Endothelial cell of umbilical vein (primary cell): ENCODE results near the gene PANX1. TPM values are rescaled to one million over a fixed set of nuclear protein-coding genes. Genes with fewer than 3 reads are reported as not detected.

Experiments used
- BruUV-seq: library from RNA; stranded (reverse); fragments of 400-500 nt; replicated peaks from 2 replicates; lab custom pipeline; 2021; lab: Mats Ljungman, UMichigan
- CTCF ChIA-PET: fragments of 300-600, 350-600 bp; sonication (Branson Sonifier 250); formaldehyde crosslinking; loops from one replicate; lab custom pipeline; 2021; ENCODE audit warnings: antibody characterized with exemption, inconsistent platforms; lab: Charles Lee
- POLR2A ChIA-PET: fragments of 300-600, 350-600 bp; sonication (Branson Sonifier 250); formaldehyde crosslinking; loops from one replicate; lab custom pipeline; 2021; ENCODE audit warnings: antibody characterized with exemption, inconsistent platforms; lab: Charles Lee
- DNase-seq: peaks from one replicate; pipeline ENCODE4 v3.0.0-alpha.2; 2011; ENCODE audit warnings: low read depth, low spot score
- FAIRE-seq: peaks from 2 replicates; lab custom pipeline; 2011; peaks lifted over from hg19 to GRCh38; lab: Jason Lieb, UNC
- H2AFZ ChIP-seq: 2 replicates; pipeline ENCODE4 v1.6.0; 2012; ENCODE audit warnings: low read depth, low read length, control low read depth, inconsistent platforms
- H3K27ac ChIP-seq: 2 replicates; pipeline ENCODE4 v1.5.1; 2011; ENCODE audit warnings: low read depth, mild to moderate bottlenecking, control low read depth, low read length, moderate library complexity; ENCODE audit not compliant: insufficient read depth
- H3K27me3 ChIP-seq, 2 experiments: 2 replicates each; pipeline versions ENCODE4 v1.6.0 to v1.6.1; 2011; ENCODE audit warnings: low read length in 2 of 2, mixed read lengths in 1 of 2; ENCODE audit not compliant: control insufficient read depth in 2 of 2, insufficient read depth in 2 of 2
- H3K36me3 ChIP-seq, 2 experiments: 2 replicates in 1 of 2; 3 replicates in 1 of 2; pipeline ENCODE4 v1.5.1; 2011; ENCODE audit warnings: low read length in 2 of 2, mild to moderate bottlenecking in 1 of 2, moderate library complexity in 1 of 2; ENCODE audit not compliant: control insufficient read depth in 2 of 2, insufficient read depth in 2 of 2; ENCODE audit errors: extremely low read depth in 1 of 2
- H3K4me1 ChIP-seq: 3 replicates; pipeline ENCODE4 v1.5.1; 2011; ENCODE audit warnings: mild to moderate bottlenecking, low read length; ENCODE audit not compliant: control insufficient read depth, insufficient read depth; ENCODE audit errors: extremely low read depth
- H3K4me2 ChIP-seq: 2 replicates; pipeline ENCODE4 v1.6.1; 2011; ENCODE audit warnings: low read length, control low read depth, mixed read lengths; ENCODE audit not compliant: insufficient read depth
- H3K4me3 ChIP-seq, 3 experiments: fragments of 200-600 bp in 1 of 3; sonication (generic), shearing (Covaris generic) in 1 of 3; replicated peaks in 1 of 3; 2 replicates each; pipeline ENCODE4 v1.5.1; 2011 to 2016; ENCODE audit warnings: control low read depth in 3 of 3, low read length in 3 of 3, mild to moderate bottlenecking in 2 of 3, inconsistent platforms in 1 of 3, low read depth in 1 of 3, moderate library complexity in 1 of 3; ENCODE audit not compliant: insufficient read depth in 1 of 3
- H3K79me2 ChIP-seq: 2 replicates; pipeline ENCODE4 v1.6.0; 2012; ENCODE audit warnings: low read length, inconsistent platforms; ENCODE audit not compliant: control insufficient read depth, insufficient read depth
- H3K9ac ChIP-seq: replicated peaks from 2 replicates; pipeline ENCODE3; 2011; ENCODE audit warnings: low read length, control low read depth; ENCODE audit not compliant: insufficient read depth; ENCODE audit errors: extremely low read depth
- H3K9me1 ChIP-seq: replicated peaks from 3 replicates; pipeline ENCODE4 v1.6.0; 2011; ENCODE audit warnings: mild to moderate bottlenecking, low read length; ENCODE audit not compliant: control insufficient read depth, insufficient read depth; ENCODE audit errors: extremely low read depth
- H3K9me3 ChIP-seq: replicated peaks from 2 replicates; pipeline ENCODE4 v1.5.1; 2012; ENCODE audit warnings: low read length, inconsistent platforms; ENCODE audit not compliant: control insufficient read depth, insufficient read depth
- H4K20me1 ChIP-seq: replicated peaks from 2 replicates; pipeline ENCODE3; 2011; ENCODE audit warnings: mild to moderate bottlenecking, low read length; ENCODE audit not compliant: control insufficient read depth, insufficient read depth; ENCODE audit errors: extremely low read depth
- EZH2 ChIP-seq: IDR thresholded peaks from 2 replicates; pipeline ENCODE4 v1.6.1; 2012; ENCODE audit warnings: borderline replicate concordance, low read depth, mild to moderate bottlenecking, moderate library complexity, low read length, inconsistent platforms; ENCODE audit not compliant: severe bottlenecking
- FOS ChIP-seq: IDR thresholded peaks from 2 replicates; pipeline ENCODE4 v1.6.1; 2011; ENCODE audit warnings: mild to moderate bottlenecking, low read length, moderate library complexity, borderline replicate concordance; ENCODE audit not compliant: insufficient read depth
- GATA2 ChIP-seq: IDR thresholded peaks from 2 replicates; pipeline ENCODE4 v1.7.0; 2011; ENCODE audit warnings: low read depth, mild to moderate bottlenecking, moderate library complexity, mixed read lengths, low read length; ENCODE audit not compliant: insufficient read length, insufficient read depth
- JUN ChIP-seq: IDR thresholded peaks from 2 replicates; pipeline ENCODE4 v1.6.1; 2011; ENCODE audit warnings: borderline replicate concordance, low read depth; ENCODE audit not compliant: insufficient read length, insufficient read depth
- MYC ChIP-seq: IDR thresholded peaks from one replicate; pipeline ENCODE4 v1.6.1; 2011; ENCODE audit warnings: mild to moderate bottlenecking, low read depth, low read length
- POLR2A ChIP-seq: IDR thresholded peaks from 2 replicates; pipeline ENCODE4 v1.6.1; 2012; ENCODE audit warnings: low read depth, mild to moderate bottlenecking, control low read depth, low read length
- POLR2AphosphoS5 ChIP-seq: IDR thresholded peaks from 2 replicates; pipeline ENCODE4 v1.6.1; 2012; ENCODE audit warnings: low read depth, mild to moderate bottlenecking, control low read depth, low read length, moderate library complexity; ENCODE audit not compliant: insufficient read depth
- dilution Hi-C: fragments of 300-500 bp; cut with MboI; formaldehyde crosslinking; loops from one replicate; pipeline ENCODE4 v1.15.0; 2019; ENCODE audit warnings: low sequenced_read_pairs; ENCODE audit not compliant: extremely low pct_ligation_motif_present
- intact Hi-C: fragments of 100-400 bp; cut with micrococcal nuclease; formaldehyde crosslinking; loops from one replicate; pipeline ENCODE4 v1.10.0; 2022
- polyA plus RNA-seq, 4 experiments: library from polyadenylated mRNA; depleted of rRNA in 3 of 4; stranded (reverse) in 3 of 4; unstranded in 1 of 4; fragments of >200 nt; gene quantifications; 2 replicates each; pipeline versions ENCODE4 v1.2.1 to v1.2.3, GENCODE V29; 2011 to 2012; ENCODE audit warnings: missing spikeins in 1 of 4
- total RNA-seq: library from RNA; stranded (reverse); gene quantifications from 2 replicates; pipeline ENCODE4 v1.2.3, GENCODE V29; 2021
- TF ChIP-seq, protein P1 (sequence below), 2 donors: IDR thresholded peaks; 1 replicate in 1 of 2; 2 replicates in 1 of 2; pipeline ENCODE4 v1.5.1; 2011; ENCODE audit warnings: low read length in 2 of 2, mild to moderate bottlenecking in 2 of 2, moderate library complexity in 2 of 2, control low read depth in 1 of 2, inconsistent platforms in 1 of 2, low read depth in 1 of 2; ENCODE audit not compliant: insufficient read depth in 1 of 2; ENCODE audit errors: extremely low read depth in 1 of 2
- TF ChIP-seq, protein P2 (sequence below): IDR thresholded peaks from 2 replicates; pipeline ENCODE4 v1.6.1; 2011; ENCODE audit not compliant: insufficient read depth, insufficient read length

Gene PANX1
- total and polyA plus RNA-seq, 2 donors (not counting 3 experiments of a cell fraction or from before 2014, with no cell fraction given): 9.5 to 20.9 TPM

DNA sequence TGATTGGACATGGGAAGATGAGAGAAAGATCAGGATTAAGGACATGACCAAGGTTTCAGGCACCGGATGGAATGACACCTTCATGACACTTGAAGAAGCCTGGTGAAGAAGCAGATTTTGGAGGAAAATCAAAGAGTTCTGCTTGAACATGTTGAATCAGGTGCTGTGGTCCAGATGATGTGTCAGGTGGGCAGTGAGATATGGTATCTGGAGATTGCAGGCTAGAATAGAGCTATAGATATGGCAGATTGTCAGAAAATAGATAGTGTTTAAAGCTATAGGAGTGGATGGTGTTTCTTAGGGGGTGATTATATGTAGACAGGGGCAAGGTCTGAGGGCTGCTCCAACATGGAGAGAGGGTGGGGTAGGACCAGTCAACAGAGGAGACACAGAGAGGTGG, 40.2 kb downstream of the PANX1 start:
- no peak for FAIRE-seq
- Histone ChIP-seq H2AFZ (no peak overlapping the region), H3K36me3 (no peaks in the 10 kb centered on the region), H3K4me3 (no peak overlapping the region), H4K20me1 (no peaks in the 10 kb centered on the region), H3K9me1 (no peaks in the 10 kb centered on the region), H3K27ac (no peak overlapping the region), H3K79me2 (peaks cover 39% of the 10 kb centered on the region), H3K4me2 (no peak overlapping the region), H3K4me1 (no peaks in the 10 kb centered on the region), H3K27me3 (no peaks in the 10 kb centered on the region), H3K9me3 (no peaks in the 10 kb centered on the region), H3K9ac (no peak overlapping the region)
- TF ChIP-seq GATA2: no peak
- TF ChIP-seq, protein P1, sequence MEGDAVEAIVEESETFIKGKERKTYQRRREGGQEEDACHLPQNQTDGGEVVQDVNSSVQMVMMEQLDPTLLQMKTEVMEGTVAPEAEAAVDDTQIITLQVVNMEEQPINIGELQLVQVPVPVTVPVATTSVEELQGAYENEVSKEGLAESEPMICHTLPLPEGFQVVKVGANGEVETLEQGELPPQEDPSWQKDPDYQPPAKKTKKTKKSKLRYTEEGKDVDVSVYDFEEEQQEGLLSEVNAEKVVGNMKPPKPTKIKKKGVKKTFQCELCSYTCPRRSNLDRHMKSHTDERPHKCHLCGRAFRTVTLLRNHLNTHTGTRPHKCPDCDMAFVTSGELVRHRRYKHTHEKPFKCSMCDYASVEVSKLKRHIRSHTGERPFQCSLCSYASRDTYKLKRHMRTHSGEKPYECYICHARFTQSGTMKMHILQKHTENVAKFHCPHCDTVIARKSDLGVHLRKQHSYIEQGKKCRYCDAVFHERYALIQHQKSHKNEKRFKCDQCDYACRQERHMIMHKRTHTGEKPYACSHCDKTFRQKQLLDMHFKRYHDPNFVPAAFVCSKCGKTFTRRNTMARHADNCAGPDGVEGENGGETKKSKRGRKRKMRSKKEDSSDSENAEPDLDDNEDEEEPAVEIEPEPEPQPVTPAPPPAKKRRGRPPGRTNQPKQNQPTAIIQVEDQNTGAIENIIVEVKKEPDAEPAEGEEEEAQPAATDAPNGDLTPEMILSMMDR (IDR thresholded peaks at IDR 0.05; ENCODE audit: extremely low read depth in 1 of 2, insufficient read depth in 1 of 2, low read depth in 1 of 2, low read length in 2 of 2): no peak
- TF ChIP-seq, protein P2, sequence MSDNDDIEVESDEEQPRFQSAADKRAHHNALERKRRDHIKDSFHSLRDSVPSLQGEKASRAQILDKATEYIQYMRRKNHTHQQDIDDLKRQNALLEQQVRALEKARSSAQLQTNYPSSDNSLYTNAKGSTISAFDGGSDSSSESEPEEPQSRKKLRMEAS: no peak
- no peak for TF ChIP-seq MYC
- no peak for TF ChIP-seq POLR2A
- no peak for TF ChIP-seq EZH2
- TF ChIP-seq JUN: no peak
- no peak for TF ChIP-seq POLR2AphosphoS5
- no peak for TF ChIP-seq FOS
- dilution Hi-C loops (no loop called here), intact Hi-C loops (no loop called here)
- no peak for DNase-seq
- BruUV-seq: no TSS peak
- ChIA-PET CTCF (no interaction called here), POLR2A (no interaction called here)
